Neural cell (in vitro differentiated cells): ENCODE results near the gene OXER1. TPM values are rescaled to one million over a fixed set of nuclear protein-coding genes. Genes with fewer than 3 reads are reported as not detected.
A peak's percentile ranks its signal among the peaks of the same experiment; 100 is the strongest.

Experiments used
- H2AFZ ChIP-seq: fragments of 200-600, 300-800 bp; sonication (generic), shearing (Covaris generic); 2 replicates; pipeline ENCODE4 v1.6.0; 2014; ENCODE audit warnings: low read depth, mild to moderate bottlenecking, antibody characterized with exemption, low read length, moderate library complexity
- H3F3A ChIP-seq: fragments of 200-600 bp; shearing (Covaris generic); 2 replicates; pipeline ENCODE4 v1.6.1; 2016; ENCODE audit warnings: mild to moderate bottlenecking, moderate library complexity, mixed read lengths, antibody characterized with exemption, low read length; ENCODE audit not compliant: insufficient read depth, poor library complexity, severe bottlenecking
- H3K27ac ChIP-seq: fragments of 200-600, 300-800 bp; sonication (generic), shearing (Covaris generic); 2 replicates; pipeline ENCODE4 v1.5.1; 2014; ENCODE audit warnings: mild to moderate bottlenecking, low read length, moderate library complexity
- H3K27me3 ChIP-seq: fragments of 300-800, 200-600 bp; sonication (generic), shearing (Covaris generic); 2 replicates; pipeline ENCODE4 v1.6.0; 2014; ENCODE audit warnings: mild to moderate bottlenecking, low read depth, low read length, moderate library complexity; ENCODE audit not compliant: insufficient read depth
- H3K36me3 ChIP-seq: fragments of 300-800, 200-600 bp; sonication (generic), shearing (Covaris generic); 2 replicates; pipeline ENCODE4 v1.5.1; 2014; ENCODE audit warnings: mild to moderate bottlenecking, antibody characterized with exemption, low read length, moderate library complexity; ENCODE audit not compliant: insufficient read depth
- H3K4me2 ChIP-seq: fragments of 300-800, 200-600 bp; sonication (generic), shearing (Covaris generic); 2 replicates; pipeline ENCODE4 v1.6.0; 2014; ENCODE audit warnings: mild to moderate bottlenecking, low read length
- H3K4me3 ChIP-seq: fragments of 300-800, 200-600 bp; sonication (generic), shearing (Covaris generic); 2 replicates; pipeline ENCODE4 v1.5.1; 2014; ENCODE audit warnings: mild to moderate bottlenecking, low read length, moderate library complexity
- H3K79me2 ChIP-seq: fragments of 200-600 bp; shearing (Covaris generic); replicated peaks from 2 replicates; pipeline ENCODE4 v1.6.0; 2014; ENCODE audit warnings: mild to moderate bottlenecking, low read length, moderate library complexity; ENCODE audit not compliant: insufficient read depth
- H3K9ac ChIP-seq: fragments of 300-800, 200-600 bp; sonication (generic), shearing (Covaris generic); 2 replicates; pipeline ENCODE4 v1.6.1; 2016; ENCODE audit warnings: mild to moderate bottlenecking, low read length, mixed read lengths
- H3K9me2 ChIP-seq: fragments of 200-600 bp; shearing (Covaris generic); 2 replicates; pipeline ENCODE4 v1.6.1; 2016; ENCODE audit warnings: mild to moderate bottlenecking, low read length, mixed read lengths; ENCODE audit not compliant: insufficient read depth
- H3K9me3 ChIP-seq: fragments of 200-600, 300-800 bp; sonication (generic), shearing (Covaris generic); 2 replicates; pipeline ENCODE4 v1.6.1; 2016; ENCODE audit warnings: mild to moderate bottlenecking, mixed run types, low read length, moderate library complexity, mixed read lengths
- H4K20me1 ChIP-seq: fragments of 200-600 bp; shearing (Covaris generic); 2 replicates; pipeline ENCODE4 v1.6.1; 2016; ENCODE audit warnings: mild to moderate bottlenecking, mixed run types; ENCODE audit not compliant: insufficient read depth
- CTCF ChIP-seq: fragments of 450-650 bp; IDR thresholded peaks from 2 replicates; pipeline ENCODE4 v1.5.1; 2014; ENCODE audit warnings: antibody characterized with exemption, mild to moderate bottlenecking, moderate library complexity; ENCODE audit not compliant: poor library complexity, severe bottlenecking
- EP300 ChIP-seq: fragments of 450-650 bp; conservative IDR thresholded peaks from 2 replicates; pipeline ENCODE4 v1.6.1; 2014; ENCODE audit warnings: antibody characterized with exemption, mild to moderate bottlenecking, moderate library complexity; ENCODE audit not compliant: poor library complexity, severe bottlenecking
- EZH2 ChIP-seq: fragments of 200-600, 300-800 bp; shearing (Covaris generic), sonication (generic); IDR thresholded peaks from 2 replicates; pipeline ENCODE4 v1.6.1; 2014; ENCODE audit warnings: antibody characterized with exemption, low read length, borderline replicate concordance, mild to moderate bottlenecking; ENCODE audit not compliant: insufficient read depth, poor library complexity, severe bottlenecking
- MXI1 ChIP-seq: fragments of 450-650 bp; conservative IDR thresholded peaks from 2 replicates; pipeline ENCODE4 v1.6.1; 2014; ENCODE audit warnings: antibody characterized with exemption, mild to moderate bottlenecking; ENCODE audit not compliant: poor library complexity, severe bottlenecking
- POLR2AphosphoS5 ChIP-seq: IDR thresholded peaks from 2 replicates; pipeline ENCODE4 v1.6.1; 2012
- RAD21 ChIP-seq: fragments of 450-650 bp; conservative IDR thresholded peaks from 2 replicates; pipeline ENCODE4 v1.6.1; 2014; ENCODE audit warnings: antibody characterized with exemption, mild to moderate bottlenecking, moderate library complexity
- REST ChIP-seq: IDR thresholded peaks from 2 replicates; pipeline ENCODE4 v1.6.1; 2012; ENCODE audit warnings: borderline replicate concordance
- SMC3 ChIP-seq: fragments of 450-650 bp; conservative IDR thresholded peaks from 2 replicates; pipeline ENCODE4 v1.6.1; 2014; ENCODE audit warnings: antibody characterized with exemption, mild to moderate bottlenecking, moderate library complexity; ENCODE audit not compliant: poor library complexity
- TAF1 ChIP-seq: IDR thresholded peaks from 2 replicates; pipeline ENCODE4 v1.6.1; 2012; ENCODE audit warnings: low read depth
- polyA minus RNA-seq: library from RNA; depleted of rRNA, polyadenylated mRNA; stranded (reverse); fragments of >200 nt; gene quantifications from 2 replicates; pipeline ENCODE4 v1.2.3, GENCODE V29; 2014
- polyA plus RNA-seq: library from polyadenylated mRNA; depleted of rRNA; stranded (reverse); fragments of >200 nt; gene quantifications from 2 replicates; pipeline ENCODE4 v1.2.3, GENCODE V29; 2014

The OXER1 gene
- polyA plus RNA-seq, result not detected in 2 replicates
- not detected in 2 replicates for polyA minus RNA-seq

GRCh38 chr2:42764096-42764495, at the start of gene OXER1:
Gene OXER1 (minus strand): TSS chr2:42764135. CDS start chr2:42764062, 73 bp downstream.
- Histone ChIP-seq H3K27ac (no peak within 1 kb of the TSS), H3K9me3 (no peaks in the 10 kb centered on the region), H3K79me2 (no peaks in the 10 kb centered on the region), H3K27me3 (no peaks in the 10 kb centered on the region), H3F3A (no peaks in the 10 kb centered on the region), H3K36me3 (no peaks in the 10 kb centered on the region), H3K4me3 (no peak within 1 kb of the TSS), H4K20me1 (no peaks in the 10 kb centered on the region), H3K4me2 (no peak within 1 kb of the TSS), H3K9me2 (no peaks in the 10 kb centered on the region), H2AFZ (no peak within 1 kb of the TSS), H3K9ac (no peak within 1 kb of the TSS)
- TF ChIP-seq MXI1, result no peak
- TF ChIP-seq TAF1, result no peak
- TF ChIP-seq EZH2, result no peak
- no peak for TF ChIP-seq CTCF
- TF ChIP-seq SMC3, result no peak
- no peak for TF ChIP-seq REST
- TF ChIP-seq POLR2AphosphoS5, result no peak
- TF ChIP-seq EP300, result no peak
- no peak for TF ChIP-seq RAD21

- no peak overlapping the region for H2AFZ ChIP-seq
- no peaks in the 10 kb centered on the region for H4K20me1 ChIP-seq
- no peaks in the 10 kb centered on the region for H3K36me3 ChIP-seq
- H3K4me2 ChIP-seq, result no peak overlapping the region
- no peak overlapping the region for H3K9ac ChIP-seq
- no peak overlapping the region for H3K27ac ChIP-seq
- no peaks in the 10 kb centered on the region for H3K9me3 ChIP-seq
- H3K79me2 ChIP-seq, result no peaks in the 10 kb centered on the region
- no peaks in the 10 kb centered on the region for H3K27me3 ChIP-seq
- TF ChIP-seq POLR2AphosphoS5 (no peak), CTCF (peak; percentile 51)
- peaks cover 4% of the 10 kb centered on the region for H3F3A ChIP-seq
- no peaks in the 10 kb centered on the region for H3K9me2 ChIP-seq
- no peak overlapping the region for H3K4me3 ChIP-seq
These were observed 49.1 kb upstream of the OXER1 start for GRCh38 chr2:42812899-42813479.
